Lung microvascular endothelial cell (primary cell): ENCODE results near the gene KRTAP5-6. TPM values are rescaled to one million over a fixed set of nuclear protein-coding genes. Genes with fewer than 3 reads are reported as not detected.

Experiments used
- DNase-seq, 2 donors: peaks; one replicate each; pipeline versions ENCODE4 v3.0.0 to v3.0.0-alpha.2; 2010; ENCODE audit warnings: low read depth in 2 of 2
- total RNA-seq: library from RNA; depleted of rRNA; stranded (reverse); fragments of >200 nt; gene quantifications from 2 replicates; pipeline ENCODE4 v1.2.1, GENCODE V29; 2014

Gene KRTAP5-6
- total RNA-seq, 1 donor from 2014 or later = not detected

DNA sequence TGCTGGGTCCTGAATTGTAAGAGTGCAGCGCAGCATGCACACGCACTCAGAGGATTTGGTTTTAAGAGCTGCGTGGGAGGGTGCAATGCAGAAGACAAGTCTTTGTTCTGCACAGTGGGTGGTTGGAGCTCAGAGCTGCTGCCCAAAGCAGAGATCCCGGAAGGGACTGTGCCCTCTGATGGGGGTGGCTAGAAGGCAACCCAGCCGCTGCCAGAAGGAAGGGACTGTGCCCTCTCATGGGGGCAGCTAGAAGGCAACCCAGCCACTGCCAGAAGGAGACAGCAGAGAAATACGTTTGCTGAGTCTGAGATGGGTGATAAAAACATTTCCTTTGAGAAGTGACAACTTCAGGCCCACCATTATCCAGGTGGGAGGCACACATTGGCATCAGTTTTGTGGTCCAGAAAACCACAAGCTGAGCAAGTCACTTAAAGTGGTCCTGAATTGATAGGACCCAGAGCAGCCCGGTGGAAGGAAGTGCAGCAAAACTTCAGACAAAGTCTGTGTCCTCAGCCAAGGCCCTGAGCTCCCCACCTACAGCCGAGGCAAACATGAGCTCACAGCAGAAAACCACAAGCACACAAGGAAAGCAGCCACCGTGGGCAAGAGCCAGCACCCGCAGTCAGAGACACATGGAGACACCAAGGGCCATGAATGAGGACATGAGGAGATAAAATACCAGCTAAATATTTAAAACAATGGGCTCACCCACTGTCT lies 4.3 kb downstream of the KRTAP5-6 start:
- DNase-seq = no peak

- DNase-seq = no peak
Observed at GRCh38 chr11:1702506-1702905, 5.5 kb downstream of the KRTAP5-6 start.

DNA sequence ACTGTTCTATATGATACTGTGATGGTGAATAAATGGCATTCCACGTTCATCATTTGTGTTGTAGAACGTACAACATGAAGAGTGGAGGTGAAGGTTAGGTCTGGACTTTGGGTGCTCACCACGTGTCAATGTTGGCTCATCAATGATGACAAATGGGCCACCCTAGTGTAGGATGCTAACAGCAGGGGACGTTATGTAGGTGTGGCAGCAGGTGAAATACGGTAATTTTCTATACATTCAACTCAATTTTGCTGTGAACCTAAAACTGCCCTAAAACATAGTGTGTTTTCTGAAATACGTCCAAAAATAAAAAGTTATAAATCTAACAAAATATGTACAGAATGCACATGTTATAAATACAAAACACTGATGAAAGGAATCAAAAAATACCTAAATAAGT lies 6.2 kb downstream of the KRTAP5-6 start:
- DNase-seq = no peak

GRCh38 chr11:1705126-1706052 lies 8.4 kb downstream of the KRTAP5-6 start:
- DNase-seq = no peak

DNA sequence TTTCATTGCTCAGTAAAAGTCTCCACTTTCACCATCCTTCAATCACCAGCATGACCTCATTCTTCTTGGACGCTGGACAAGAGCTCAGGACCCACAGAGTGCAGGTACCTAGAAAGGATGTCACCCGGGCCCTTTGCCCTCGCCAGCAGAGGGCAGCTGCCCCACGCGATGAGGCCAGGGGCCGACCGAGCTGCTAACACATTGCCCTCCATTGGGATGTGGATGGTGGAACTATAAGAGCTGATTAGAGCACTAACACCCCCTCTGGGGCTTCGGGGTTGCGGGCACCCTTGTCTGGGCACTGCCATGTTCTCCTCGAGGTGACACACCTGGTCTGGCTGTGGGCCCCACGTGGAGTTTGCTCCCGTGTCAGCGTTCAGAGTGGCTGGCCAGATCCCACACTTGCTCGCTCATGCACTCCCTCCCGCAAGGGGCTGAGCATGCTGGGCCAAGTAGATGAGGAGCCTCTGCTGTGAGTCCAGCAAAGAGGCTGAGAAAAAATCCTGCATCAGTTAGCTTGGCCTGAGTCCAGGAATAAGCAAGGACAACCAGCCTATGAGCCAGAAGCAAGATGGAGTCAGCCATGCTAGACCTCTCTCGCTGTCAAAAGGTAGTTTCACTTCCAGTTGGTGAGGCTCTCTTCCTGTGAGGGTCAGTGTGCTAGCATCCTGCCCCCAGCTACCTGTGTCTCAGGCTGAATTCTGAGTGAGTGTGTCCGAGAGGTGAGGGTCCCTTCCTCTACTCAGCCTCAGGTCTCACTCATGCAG lies 9.8 kb downstream of the KRTAP5-6 start:
- DNase-seq = no peak

DNA sequence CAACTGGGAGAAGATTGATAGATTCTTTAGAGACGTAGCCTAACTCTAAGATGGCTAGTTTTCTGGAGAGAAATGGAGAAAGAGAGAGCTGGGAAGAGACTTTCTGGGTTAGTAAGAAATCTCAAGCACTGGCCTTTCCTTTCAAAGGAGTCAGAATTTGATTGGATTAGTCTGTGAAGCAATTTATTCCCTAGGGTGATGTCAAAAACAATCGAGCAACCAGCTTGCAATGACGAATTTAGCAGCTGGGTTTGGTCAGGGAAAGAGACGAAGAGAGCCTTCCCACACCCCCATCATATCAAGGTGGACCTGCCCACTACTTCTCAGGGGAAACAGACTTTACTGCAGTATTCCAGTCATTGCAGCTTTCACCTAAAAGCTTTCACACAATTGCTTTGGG lies 10.8 kb downstream of the KRTAP5-6 start:
- no peak for DNase-seq

- no peak for DNase-seq
Observed at GRCh38 chr11:1708716-1709115, 11.7 kb downstream of the KRTAP5-6 start.

DNA sequence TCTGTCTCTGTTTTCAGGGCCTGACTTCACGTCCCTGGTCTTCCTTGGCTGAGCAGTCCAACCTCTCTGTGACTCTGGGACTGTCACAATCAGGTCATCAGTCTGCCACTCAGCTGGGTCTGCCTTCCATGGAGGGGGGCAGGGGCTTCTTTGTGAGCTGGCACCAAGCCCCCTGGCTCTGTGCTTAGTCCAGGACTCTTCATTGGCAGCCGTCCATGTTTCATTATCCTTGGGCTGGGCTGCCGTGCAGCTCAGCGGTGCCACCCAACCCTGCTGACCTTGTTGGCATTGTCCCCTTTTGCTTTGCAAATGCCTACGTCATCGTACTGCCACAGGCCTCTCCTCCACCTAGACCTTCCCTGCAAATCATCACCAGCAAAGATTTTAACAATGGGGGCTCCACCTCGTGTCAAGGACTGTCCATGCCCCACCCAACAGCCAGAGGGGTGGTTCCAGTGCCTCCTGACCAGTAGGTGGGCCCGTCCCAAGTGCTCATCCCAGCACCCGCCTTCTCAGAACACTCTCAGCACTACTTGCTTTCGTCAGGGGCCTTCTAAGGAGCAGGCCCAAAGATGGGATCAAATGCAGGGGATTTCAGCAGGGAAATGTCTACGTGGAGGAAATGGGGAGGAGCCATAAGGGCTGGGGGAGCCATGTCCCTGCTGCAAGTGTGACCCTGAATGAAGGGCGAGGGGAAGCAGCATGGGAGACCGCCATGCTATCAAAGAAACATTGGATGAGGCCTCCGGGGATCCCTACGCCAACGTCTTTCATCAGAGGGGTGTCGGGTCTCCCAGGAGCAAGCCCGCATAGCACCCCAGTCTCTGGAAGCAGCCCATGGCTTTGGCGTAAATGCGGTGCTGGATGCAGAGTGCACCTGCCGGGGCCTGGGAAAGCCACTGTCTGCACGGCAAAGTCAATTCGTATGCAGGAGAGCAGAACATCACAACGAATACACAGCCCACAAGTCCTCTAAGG lies 18.2 kb downstream of the KRTAP5-6 start:
- no peak for DNase-seq

DNA sequence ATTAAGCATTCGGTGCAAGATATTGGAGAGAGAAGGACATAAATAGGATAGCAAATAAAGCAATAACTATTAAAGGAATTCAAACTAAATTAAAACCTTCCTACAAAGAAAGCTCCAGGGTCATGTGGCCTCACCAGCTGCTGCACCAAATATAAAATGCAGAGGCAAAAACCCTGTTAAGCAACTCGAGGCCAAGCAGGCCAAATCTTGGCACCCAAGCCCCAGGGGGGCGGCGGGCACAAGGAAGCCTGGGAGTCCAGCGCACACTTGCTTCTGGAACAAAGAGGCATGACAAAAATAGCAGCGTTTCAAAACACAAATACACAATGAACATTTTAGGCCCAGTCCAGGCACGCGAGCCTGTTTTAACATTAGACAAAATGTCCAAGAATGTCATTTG lies 20.8 kb downstream of the KRTAP5-6 start:
- no peak for DNase-seq

DNA sequence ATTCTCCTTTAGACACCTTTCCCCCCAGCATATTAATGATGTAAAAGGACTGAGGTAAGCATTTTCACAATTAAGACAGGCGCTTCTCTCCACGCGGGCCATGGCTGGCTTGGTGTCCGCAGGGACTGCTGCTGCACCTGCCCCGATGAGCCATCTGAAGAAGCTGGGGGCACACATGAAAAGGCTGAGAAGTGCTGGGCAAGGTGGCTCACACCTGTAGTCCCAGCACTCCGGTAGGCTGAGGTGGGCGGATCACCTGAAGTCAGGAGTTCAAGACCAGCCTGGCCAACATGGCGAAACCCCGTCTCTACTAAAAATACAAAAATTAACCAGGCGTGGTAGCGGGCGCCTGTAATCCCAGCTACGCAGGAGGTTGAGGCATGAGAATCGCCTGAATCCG lies 21.3 kb downstream of the KRTAP5-6 start:
- no peak for DNase-seq

- no peak for DNase-seq
Observed at GRCh38 chr11:1719781-1720180, 22.8 kb downstream of the KRTAP5-6 start.

GRCh38 chr11:1727096-1727690 lies 30.2 kb downstream of the KRTAP5-6 start:
- DNase-seq = peak in 1 of 2 donors; percentile 28

GRCh38 chr11:1727861-1728260 lies 30.9 kb downstream of the KRTAP5-6 start:
- no peak for DNase-seq

DNA sequence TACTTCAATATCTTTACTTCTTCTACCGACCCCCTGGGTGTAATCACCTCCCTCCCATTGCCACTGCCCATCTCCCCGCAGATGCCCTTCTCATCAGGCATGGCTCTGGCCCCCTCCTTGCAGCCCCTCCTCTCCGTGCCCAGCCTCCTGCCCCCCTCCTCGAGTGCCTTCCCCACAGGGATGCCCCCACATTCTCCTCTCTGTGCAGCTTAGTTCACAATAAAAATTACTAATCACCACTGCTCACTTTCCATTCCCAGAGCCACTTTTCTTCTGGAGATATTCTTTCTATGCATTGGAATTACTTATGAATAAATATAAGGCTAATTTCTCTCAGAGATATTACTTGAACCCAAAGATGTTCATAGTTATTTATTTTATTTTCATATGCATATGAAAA lies 31.3 kb downstream of the KRTAP5-6 start:
- no peak for DNase-seq

- DNase-seq = no peak
Observed at GRCh38 chr11:1728931-1729691, 32.1 kb downstream of the KRTAP5-6 start.

DNA sequence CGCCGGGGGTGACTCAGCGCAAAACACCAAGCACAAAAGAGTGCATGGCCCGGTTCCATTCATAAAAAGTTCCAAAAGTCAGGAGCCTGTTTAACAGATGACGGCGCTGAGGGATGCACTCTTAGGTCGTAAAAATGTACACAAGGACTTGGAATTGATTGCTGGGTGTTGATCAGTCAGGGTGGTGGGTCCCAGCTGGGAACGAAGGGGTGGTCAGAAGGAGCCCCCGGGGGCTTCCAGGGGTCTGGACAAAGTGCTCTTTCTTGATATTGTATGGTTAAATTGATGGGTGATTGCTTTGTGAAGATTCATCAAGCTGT lies 32.7 kb downstream of the KRTAP5-6 start:
- DNase-seq = no peak

- no peak for DNase-seq
Observed at GRCh38 chr11:1730059-1730629, 33.1 kb downstream of the KRTAP5-6 start.

DNA sequence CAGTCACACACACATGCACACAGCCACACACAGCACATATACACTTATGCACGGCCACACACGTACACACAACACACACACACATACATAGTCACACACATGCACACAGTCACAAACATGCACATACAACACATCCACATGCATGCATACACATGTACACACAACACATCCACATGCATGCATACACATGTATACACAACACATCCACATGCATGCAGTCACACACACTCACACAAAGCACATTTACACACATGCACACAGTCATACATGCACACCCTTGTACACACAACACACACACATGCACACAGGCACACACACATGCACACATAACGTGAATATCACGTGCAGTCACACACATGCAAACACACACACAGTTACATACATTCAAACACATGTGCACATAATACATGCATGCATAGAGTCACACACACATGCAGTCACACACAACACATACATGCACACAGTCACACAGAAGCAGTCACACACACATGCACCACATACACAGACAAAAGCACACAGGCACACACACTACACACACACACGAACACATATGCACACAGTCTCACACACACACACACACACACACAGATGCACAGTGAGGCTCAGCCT lies 34.6 kb downstream of the KRTAP5-6 start:
- no peak for DNase-seq

DNA sequence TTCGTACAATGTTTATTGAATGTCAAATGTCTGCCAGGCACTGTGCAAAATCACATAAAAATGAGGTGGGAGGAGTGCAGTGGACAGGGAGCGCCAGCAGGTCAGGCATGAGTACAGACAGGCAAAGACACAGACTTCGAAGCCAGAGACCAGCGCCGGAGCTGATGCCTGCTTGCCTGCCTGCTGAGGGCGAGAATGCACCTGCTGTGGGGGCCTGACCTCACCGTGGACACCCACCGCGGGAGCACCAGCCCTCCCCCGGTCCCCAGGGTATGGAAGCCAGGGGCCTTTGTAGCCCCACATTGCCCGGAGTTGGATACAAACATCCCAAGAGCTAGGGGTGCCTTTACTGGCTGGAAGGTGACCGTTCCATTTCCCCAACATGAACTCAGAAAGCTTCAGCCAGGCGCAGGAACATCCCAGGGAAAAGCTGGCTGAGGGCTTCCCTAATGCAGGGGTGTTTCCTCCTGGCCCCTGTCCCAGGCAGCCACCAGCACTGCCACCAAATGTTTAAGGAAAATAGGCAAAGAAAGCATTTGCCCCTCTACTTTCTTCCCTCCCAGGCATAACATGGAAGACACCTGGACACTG lies 35.5 kb downstream of the KRTAP5-6 start:
- no peak for DNase-seq
